CD4-positive, alpha-beta memory T cell (primary cell): ENCODE measurements around the gene RTL10. TPM values are rescaled to one million over a fixed set of nuclear protein-coding genes. Genes with fewer than 3 reads are reported as not detected.

Source experiments
- CTCF ChIA-PET: fragments of 350-600 bp; sonication (Branson Sonifier 250); formaldehyde crosslinking; loops from one replicate; lab custom pipeline; 2021; ENCODE audit warnings: inconsistent platforms; ENCODE audit not compliant: partially characterized antibody; lab: Charles Lee
- POLR2A ChIA-PET: fragments of 350-600 bp; sonication (Branson Sonifier 250); formaldehyde crosslinking; loops from one replicate; lab custom pipeline; 2021; ENCODE audit not compliant: partially characterized antibody; lab: Charles Lee
- DNase-seq, 5 donors: peaks; one replicate each; pipeline versions ENCODE4 v3.0.0 to v3.0.0-alpha.2; 2020 to 2022; ENCODE audit warnings: mixed read lengths in 1 of 5
- H3K27ac ChIP-seq: one replicate; pipeline ENCODE4 v1.7.0; 2013; ENCODE audit warnings: low read depth, low read length
- H3K27me3 ChIP-seq: 2 replicates; pipeline ENCODE4 v1.7.0; 2013; ENCODE audit warnings: mild to moderate bottlenecking, low read length, moderate library complexity; ENCODE audit not compliant: insufficient read depth
- H3K36me3 ChIP-seq: 2 replicates; pipeline ENCODE4 v1.7.0; 2013; ENCODE audit warnings: mild to moderate bottlenecking, low read length, moderate library complexity; ENCODE audit not compliant: insufficient read depth
- H3K4me1 ChIP-seq: 2 replicates; pipeline ENCODE4 v1.7.0; 2013; ENCODE audit warnings: mild to moderate bottlenecking, low read length, moderate library complexity; ENCODE audit not compliant: insufficient read depth
- H3K4me3 ChIP-seq, 2 donors: one replicate each; pipeline ENCODE4 v1.7.0; 2013; ENCODE audit warnings: low read length in 2 of 2, mild to moderate bottlenecking in 1 of 2
- H3K9me3 ChIP-seq, 2 donors: one replicate each; pipeline ENCODE4 v1.7.0; 2013; ENCODE audit warnings: low read length in 2 of 2, control low read depth in 1 of 2; ENCODE audit not compliant: control insufficient read depth in 1 of 2
- H3K27ac Mint-ChIP-seq, 7 donors: one replicate each; pipeline ENCODE4 v1.8.0; 2020 to 2021; ENCODE audit warnings: mixed read lengths in 7 of 7, mild to moderate bottlenecking in 6 of 7, inconsistent platforms in 3 of 7, moderate library complexity in 3 of 7
- H3K27me3 Mint-ChIP-seq, 2 donors: one replicate each; pipeline ENCODE4 v1.8.0; 2020 to 2021; ENCODE audit warnings: mixed read lengths in 2 of 2
- H3K36me3 Mint-ChIP-seq, 2 donors: one replicate each; pipeline ENCODE4 v1.8.0; 2020 to 2021; ENCODE audit warnings: mixed read lengths in 2 of 2, inconsistent platforms in 1 of 2, mild to moderate bottlenecking in 1 of 2
- H3K4me1 Mint-ChIP-seq, 4 donors: one replicate each; pipeline ENCODE4 v1.8.0; 2020 to 2021; ENCODE audit warnings: mixed read lengths in 4 of 4, mild to moderate bottlenecking in 1 of 4
- H3K4me3 Mint-ChIP-seq, 8 donors: one replicate each; pipeline ENCODE4 v1.8.0; 2020 to 2021; ENCODE audit warnings: mixed read lengths in 8 of 8, mild to moderate bottlenecking in 7 of 8, moderate library complexity in 6 of 8, inconsistent platforms in 3 of 8
- H3K9me3 Mint-ChIP-seq, 8 donors: one replicate each; pipeline ENCODE4 v1.8.0; 2020 to 2021; ENCODE audit warnings: mixed read lengths in 8 of 8, mild to moderate bottlenecking in 5 of 8, inconsistent platforms in 3 of 8, moderate library complexity in 1 of 8
- intact Hi-C: fragments of 100-400 bp; cut with micrococcal nuclease; formaldehyde crosslinking; loops from one replicate; pipeline ENCODE4 v1.15.1; 2023
- polyA plus RNA-seq, 2 donors: library from polyadenylated mRNA; unstranded; fragments of 300-500 nt; fragmentation: Illumina TruSeq; gene quantifications; one replicate each; pipeline ENCODE4 v1.2.3, GENCODE V29; 2021
- total RNA-seq, 2 experiments: library from RNA; stranded (reverse); gene quantifications; one replicate each; pipeline ENCODE4 v1.2.3, GENCODE V29; 2021

The RTL10 gene
- total and polyA plus RNA-seq, 4 experiments from 2014 or later, result 4.3 to 27.6 (median 20.0) TPM

DNA sequence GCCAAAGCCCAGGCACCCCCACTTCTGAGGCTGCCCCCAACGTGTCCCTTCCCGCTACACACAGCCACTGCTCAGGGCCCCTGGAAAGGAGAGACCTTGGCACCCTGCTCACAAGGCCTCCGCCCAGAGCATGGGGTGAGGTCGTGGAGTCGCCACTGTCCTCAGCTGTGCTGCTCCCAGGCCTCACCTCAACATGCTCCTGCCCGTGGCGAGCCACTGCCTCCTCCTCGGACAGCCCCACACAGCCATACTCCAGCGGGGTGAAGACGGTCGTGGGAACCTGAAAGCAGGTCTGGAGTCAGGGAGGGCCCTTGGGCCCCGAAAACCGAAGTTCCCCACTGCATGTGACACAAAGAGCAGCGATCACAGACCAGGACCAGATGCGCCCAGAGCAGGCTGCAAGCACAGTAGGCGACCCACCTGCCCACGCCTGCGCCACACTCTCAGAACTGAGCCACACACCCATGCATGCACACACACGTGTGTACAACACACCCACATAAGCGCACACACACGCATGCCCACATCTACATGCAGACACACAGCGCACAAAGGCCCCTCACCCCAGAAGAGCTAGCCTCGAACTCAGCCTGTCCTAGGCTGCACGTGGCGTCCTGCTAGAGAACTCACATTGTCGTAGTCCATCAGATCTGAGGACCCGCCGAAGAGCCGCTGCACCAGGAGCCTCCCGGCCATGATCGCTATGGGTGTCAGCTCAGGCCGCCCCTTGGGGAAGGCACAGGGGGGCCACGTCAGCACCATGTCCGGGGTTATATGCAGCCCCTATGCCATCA, 25.5 kb upstream of the RTL10 start:
- no peaks in the 10 kb centered on the region for H3K27me3 ChIP-seq
- Mint-ChIP-seq H3K4me1 (peaks cover 0 to 4% (median 0%) of the 10 kb centered on the region in 4 donors), H3K27me3 (no peaks in the 10 kb centered on the region), H3K27ac (peak overlapping the region in 1 of 7 donors; percentile 15), H3K36me3 (no peaks in the 10 kb centered on the region), H3K4me3 (no peak overlapping the region), H3K9me3 (no peaks in the 10 kb centered on the region)
- no peak overlapping the region for H3K27ac ChIP-seq
- no peak overlapping the region for H3K4me3 ChIP-seq
- ChIA-PET POLR2A (interaction anchor here (0.9 to 1.0 kb wide), 2 partner anchors 12 to 16 kb away, joined by 3 to 4 read pairs; no protein-coding TSS in a partner anchor), CTCF (no interaction called here)
- intact Hi-C loops, result no loop called here
- no peaks in the 10 kb centered on the region for H3K9me3 ChIP-seq
- DNase-seq, result no peak
- H3K36me3 ChIP-seq, result no peaks in the 10 kb centered on the region
- H3K4me1 ChIP-seq, result peaks cover 9% of the 10 kb centered on the region

DNA sequence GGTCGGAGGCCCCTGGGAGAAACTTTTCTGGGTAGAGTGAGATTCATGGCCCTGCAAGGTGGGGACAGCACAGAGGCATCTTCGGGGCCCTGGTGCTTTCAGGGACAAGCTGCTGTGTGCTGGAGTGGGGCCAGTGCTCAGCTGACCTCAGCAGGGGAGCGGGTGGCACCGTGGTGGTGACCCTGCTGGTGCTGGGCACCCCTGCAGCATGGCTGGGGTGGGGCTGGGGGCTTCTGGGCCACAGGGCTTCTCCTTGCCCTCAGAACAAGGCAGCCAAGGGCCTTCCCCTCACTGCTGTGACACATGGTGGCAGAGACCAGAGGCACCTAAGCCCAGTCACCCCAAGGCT, 24.9 kb upstream of the RTL10 start:
- H3K4me3 Mint-ChIP-seq, result no peak overlapping the region
- DNase-seq, result no peak
- CTCF ChIA-PET, result no interaction called here
- Histone ChIP-seq H3K27ac (no peak overlapping the region), H3K36me3 (no peaks in the 10 kb centered on the region), H3K27me3 (no peaks in the 10 kb centered on the region), H3K4me3 (no peak overlapping the region), H3K4me1 (peaks cover 9% of the 10 kb centered on the region), H3K9me3 (no peaks in the 10 kb centered on the region)
- POLR2A ChIA-PET, result no interaction called here
- H3K9me3 Mint-ChIP-seq, result no peaks in the 10 kb centered on the region
- peaks cover under 1 to 7% (median 2%) of the 10 kb centered on the region in 4 donors for H3K4me1 Mint-ChIP-seq
- intact Hi-C loops, result no loop called here
- no peaks in the 10 kb centered on the region for H3K36me3 Mint-ChIP-seq
- no peak overlapping the region for H3K27ac Mint-ChIP-seq
- no peaks in the 10 kb centered on the region for H3K27me3 Mint-ChIP-seq

DNA sequence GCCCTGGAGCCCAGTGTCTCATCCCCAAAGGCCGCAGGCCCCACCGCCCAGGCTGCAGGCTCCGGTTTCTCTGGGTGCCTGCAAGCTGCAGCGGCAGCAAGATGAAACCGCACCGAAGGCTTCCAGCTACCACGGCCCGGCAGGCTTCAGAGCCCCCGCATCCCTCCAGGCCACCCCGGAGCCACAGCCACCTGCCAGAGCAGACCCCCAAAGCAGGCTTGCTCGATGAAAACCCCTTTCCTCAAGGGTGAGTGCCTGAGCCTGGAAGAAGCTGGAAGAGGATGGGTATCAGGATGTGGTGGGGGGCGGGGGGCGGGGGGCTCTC, 24.5 kb upstream of the RTL10 start:
- Histone ChIP-seq H3K4me1 (peaks cover 12% of the 10 kb centered on the region), H3K9me3 (no peaks in the 10 kb centered on the region), H3K36me3 (no peaks in the 10 kb centered on the region), H3K4me3 (no peak overlapping the region), H3K27me3 (no peaks in the 10 kb centered on the region), H3K27ac (no peak overlapping the region)
- H3K4me3 Mint-ChIP-seq, result no peak overlapping the region
- H3K27ac Mint-ChIP-seq, result no peak overlapping the region
- intact Hi-C loops, result no loop called here
- H3K27me3 Mint-ChIP-seq, result no peaks in the 10 kb centered on the region
- no peak for DNase-seq
- peaks cover 3 to 9% (median 6%) of the 10 kb centered on the region in 4 donors for H3K4me1 Mint-ChIP-seq
- no peaks in the 10 kb centered on the region for H3K9me3 Mint-ChIP-seq
- POLR2A ChIA-PET, result no interaction called here
- CTCF ChIA-PET, result no interaction called here
- H3K36me3 Mint-ChIP-seq, result no peaks in the 10 kb centered on the region

DNA sequence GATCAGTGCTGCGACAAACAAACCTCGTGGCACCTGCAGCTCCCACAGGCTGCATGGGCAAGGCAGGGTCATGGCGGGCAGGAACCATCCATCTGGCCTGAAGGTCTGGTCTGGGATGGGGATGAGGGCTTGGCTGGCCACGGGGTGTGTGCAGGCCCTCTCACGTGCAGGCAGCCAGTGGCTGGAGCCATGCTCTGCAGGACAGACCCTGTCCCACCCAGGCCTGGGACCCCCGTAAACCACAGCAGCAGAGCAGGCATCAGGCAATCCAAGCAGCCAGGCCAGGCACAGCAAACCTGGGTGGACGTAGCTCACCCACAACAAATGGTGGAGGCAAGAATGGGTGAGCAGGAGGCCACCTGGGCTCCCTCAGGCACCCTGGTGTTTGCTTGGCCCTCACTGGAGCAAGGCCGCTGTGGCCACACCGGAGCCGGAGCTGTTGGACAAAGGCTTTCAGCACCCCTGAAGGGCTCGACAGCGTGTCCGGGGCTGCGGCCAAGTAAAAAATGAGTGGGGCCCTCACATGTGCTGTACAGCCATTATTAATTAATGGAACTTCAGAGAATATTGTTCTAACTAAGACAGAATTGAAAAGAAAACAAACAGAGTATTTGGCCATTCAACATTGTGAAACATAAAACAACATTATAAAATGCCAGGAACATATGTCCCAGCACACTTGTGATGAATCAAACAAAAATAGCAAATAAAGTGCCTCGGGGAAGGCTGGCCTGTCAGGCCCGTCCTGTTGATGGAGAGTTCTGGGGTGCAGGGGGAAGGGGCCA, 24.0 kb upstream of the RTL10 start:
- Histone ChIP-seq H3K4me3 (no peak overlapping the region), H3K4me1 (peaks cover 17% of the 10 kb centered on the region), H3K27ac (no peak overlapping the region), H3K9me3 (no peaks in the 10 kb centered on the region), H3K36me3 (no peaks in the 10 kb centered on the region), H3K27me3 (no peaks in the 10 kb centered on the region)
- ChIA-PET CTCF (no interaction called here), POLR2A (no interaction called here)
- no peaks in the 10 kb centered on the region for H3K36me3 Mint-ChIP-seq
- peaks cover 3 to 12% (median 9%) of the 10 kb centered on the region in 4 donors for H3K4me1 Mint-ChIP-seq
- intact Hi-C loops, result no loop called here
- H3K27me3 Mint-ChIP-seq, result no peaks in the 10 kb centered on the region
- H3K27ac Mint-ChIP-seq, result no peak overlapping the region
- no peak for DNase-seq
- H3K4me3 Mint-ChIP-seq, result no peak overlapping the region
- no peaks in the 10 kb centered on the region for H3K9me3 Mint-ChIP-seq

DNA sequence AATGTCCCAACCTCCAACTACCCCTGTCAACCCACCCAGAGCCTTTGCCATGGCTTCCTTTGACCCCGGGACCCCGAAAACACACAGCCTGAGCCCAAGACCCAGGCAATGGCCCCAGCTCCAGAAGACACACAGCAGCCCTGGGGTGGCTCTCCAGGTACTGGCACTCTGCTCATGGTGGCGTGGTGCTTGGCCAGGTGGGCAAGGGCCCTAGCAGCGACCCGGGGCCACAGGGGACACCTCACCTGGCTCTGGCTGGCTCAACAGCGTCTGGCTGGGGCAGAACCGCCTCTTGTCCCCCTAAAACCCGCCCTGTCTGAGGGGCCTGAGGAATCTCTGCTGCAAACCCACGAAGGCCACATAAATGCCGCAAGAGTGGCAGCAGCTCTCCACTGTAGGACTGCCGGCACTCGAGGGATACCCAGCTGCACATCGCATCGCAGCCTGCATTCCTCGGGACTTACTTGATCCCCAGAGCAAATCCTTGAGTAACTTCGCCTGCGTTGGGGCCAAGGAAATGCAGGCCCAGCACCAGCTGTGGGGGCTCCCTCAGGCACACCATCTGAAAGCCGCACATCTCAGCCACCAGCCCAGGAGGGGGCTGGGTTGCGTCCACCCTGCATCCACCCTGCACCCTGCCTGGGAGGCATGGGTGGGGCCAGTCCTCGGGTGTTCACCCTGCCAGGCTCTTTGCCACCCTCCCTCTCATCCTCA, 23.1 kb upstream of the RTL10 start:
- Mint-ChIP-seq H3K27ac (no peak overlapping the region), H3K27me3 (no peaks in the 10 kb centered on the region), H3K4me1 (peaks cover 3 to 12% (median 9%) of the 10 kb centered on the region in 4 donors), H3K36me3 (no peaks in the 10 kb centered on the region), H3K9me3 (no peaks in the 10 kb centered on the region), H3K4me3 (no peak overlapping the region)
- Histone ChIP-seq H3K4me1 (peaks cover 18% of the 10 kb centered on the region), H3K27me3 (no peaks in the 10 kb centered on the region), H3K27ac (no peak overlapping the region), H3K4me3 (no peak overlapping the region), H3K9me3 (no peaks in the 10 kb centered on the region), H3K36me3 (no peaks in the 10 kb centered on the region)
- intact Hi-C loops, result no loop called here
- DNase-seq, result no peak
- ChIA-PET CTCF (no interaction called here), POLR2A (no interaction called here)

DNA sequence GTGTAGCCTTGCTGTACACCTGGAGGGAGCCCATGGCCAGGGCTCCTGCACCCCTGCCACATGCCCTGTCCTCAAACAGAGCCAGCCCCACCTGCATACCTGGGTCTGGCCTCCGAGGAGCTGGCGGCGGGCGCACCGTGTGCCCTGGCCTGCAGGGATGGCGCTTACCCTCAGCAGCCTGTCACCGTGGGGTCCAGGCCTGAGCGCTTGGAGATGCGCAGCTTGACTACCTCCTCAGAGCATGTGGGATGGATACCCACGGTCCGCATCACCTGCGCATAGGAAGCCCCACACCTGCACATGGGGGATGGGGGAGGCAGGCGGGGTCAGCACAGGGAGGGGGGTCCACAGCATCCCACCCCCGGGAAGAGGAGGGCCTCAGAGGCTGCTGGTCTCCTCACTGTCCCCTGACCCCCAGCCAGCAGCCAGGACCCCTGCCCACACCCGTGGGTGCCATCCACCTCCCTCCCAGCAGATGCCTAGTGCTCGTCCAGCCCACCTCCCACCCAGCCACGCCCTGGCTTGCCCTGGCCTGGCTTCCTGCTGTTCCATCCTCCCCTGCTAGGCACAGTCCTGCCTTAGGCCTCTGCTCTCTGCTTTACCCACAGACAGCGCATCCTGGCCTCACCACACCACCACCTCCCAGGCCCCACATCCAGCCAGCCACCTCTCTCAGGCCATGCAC, 22.4 kb upstream of the RTL10 start:
- H3K4me3 ChIP-seq, result no peak overlapping the region
- peaks cover 18% of the 10 kb centered on the region for H3K4me1 ChIP-seq
- no peaks in the 10 kb centered on the region for H3K9me3 ChIP-seq
- H3K36me3 ChIP-seq, result no peaks in the 10 kb centered on the region
- ChIA-PET CTCF (no interaction called here), POLR2A (interaction anchor here (0.9 kb wide), 1 partner anchor 9 kb away, joined by 3 read pairs; no protein-coding TSS in a partner anchor)
- H3K27ac ChIP-seq, result no peak overlapping the region
- no peaks in the 10 kb centered on the region for H3K36me3 Mint-ChIP-seq
- H3K27ac Mint-ChIP-seq, result no peak overlapping the region
- peaks cover 3 to 12% (median 9%) of the 10 kb centered on the region in 4 donors for H3K4me1 Mint-ChIP-seq
- no peak for DNase-seq
- H3K27me3 Mint-ChIP-seq, result no peaks in the 10 kb centered on the region
- no peaks in the 10 kb centered on the region for H3K27me3 ChIP-seq
- no peak overlapping the region for H3K4me3 Mint-ChIP-seq
- no peaks in the 10 kb centered on the region for H3K9me3 Mint-ChIP-seq
- intact Hi-C loops, result no loop called here
